ENCODE measurements around the gene MAPKAPK2. TPM values are rescaled to one million over a fixed set of nuclear protein-coding genes. Genes with fewer than 3 reads are reported as not detected.

MAPKAPK2 gene
- total RNA-seq, 2 experiments from 2014 or later = 55.5 to 57.4 TPM

GRCh38 chr1:206687915-206688442 lies 3.3 kb downstream of the MAPKAPK2 start:
- Mint-ChIP-seq H3K27ac (no peak overlapping the region), H3K4me3 (no peak overlapping the region), H3K4me1 (peaks cover 47% of the 10 kb centered on the region), H3K9me3 (no peaks in the 10 kb centered on the region), H3K36me3 (ENCODE audit: low read depth) (peaks cover 3% of the 10 kb centered on the region), H3K27me3 (peaks cover 5% of the 10 kb centered on the region)
- CTCF ChIA-PET = interaction anchor here (0.6 to 3.0 kb wide), 10 partner anchors 9 to 248 kb away, joined by 3 to 11 read pairs (median 6); partner anchors contain the start of gene EIF2D
- POLR2A ChIA-PET = interaction anchor here (0.6 kb wide), 1 partner anchor 58 kb away, joined by 8 read pairs; no protein-coding TSS in a partner anchor
- DNase-seq = no peak

GRCh38 chr1:206690516-206690915 lies 5.8 kb downstream of the MAPKAPK2 start:
- no peaks in the 10 kb centered on the region for H3K9me3 Mint-ChIP-seq
- H3K4me1 Mint-ChIP-seq = peaks cover 48% of the 10 kb centered on the region
- H3K36me3 Mint-ChIP-seq (ENCODE audit: low read depth) = peaks cover 7% of the 10 kb centered on the region
- H3K4me3 Mint-ChIP-seq = no peak overlapping the region
- no peaks in the 10 kb centered on the region for H3K27me3 Mint-ChIP-seq
- DNase-seq = no peak
- POLR2A ChIA-PET = interaction anchor here (0.7 kb wide), 1 partner anchor 13 kb away, joined by 7 read pairs; no protein-coding TSS in a partner anchor
- CTCF ChIA-PET = interaction anchor here (1.1 to 3.0 kb wide), 11 partner anchors 10 to 229 kb away, joined by 3 to 11 read pairs (median 5); partner anchors contain the start of genes DYRK3 and EIF2D
- H3K27ac Mint-ChIP-seq = no peak overlapping the region

- DNase-seq = no peak
- Mint-ChIP-seq H3K36me3 (ENCODE audit: low read depth) (peaks cover 4% of the 10 kb centered on the region), H3K27me3 (no peaks in the 10 kb centered on the region), H3K27ac (no peak overlapping the region), H3K4me1 (peaks cover 49% of the 10 kb centered on the region), H3K4me3 (no peak overlapping the region), H3K9me3 (no peaks in the 10 kb centered on the region)
- CTCF ChIA-PET = interaction anchor here (0.6 to 3.0 kb wide), 14 partner anchors 10 to 106 kb away, joined by 3 to 11 read pairs (median 4); partner anchors contain the start of gene DYRK3
- POLR2A ChIA-PET = no interaction called here
These were observed 6.9 kb downstream of the MAPKAPK2 start for GRCh38 chr1:206691604-206692003.

- POLR2A ChIA-PET = no interaction called here
- H3K4me1 Mint-ChIP-seq = peaks cover 41% of the 10 kb centered on the region
- no peak overlapping the region for H3K27ac Mint-ChIP-seq
These were observed 8.3 kb downstream of the MAPKAPK2 start for GRCh38 chr1:206693029-206693428.

GRCh38 chr1:206693592-206693991 lies 8.9 kb downstream of the MAPKAPK2 start:
- DNase-seq = no peak
- ChIA-PET POLR2A (no interaction called here), CTCF (interaction anchor here (0.8 to 3.0 kb wide), 5 partner anchors 8 to 191 kb away, joined by 3 to 11 read pairs (median 9); no protein-coding TSS in a partner anchor)
- H3K4me1 Mint-ChIP-seq = peaks cover 42% of the 10 kb centered on the region
- peaks cover 21% of the 10 kb centered on the region for H3K36me3 Mint-ChIP-seq (ENCODE audit: low read depth)
- H3K9me3 Mint-ChIP-seq = no peaks in the 10 kb centered on the region
- H3K4me3 Mint-ChIP-seq = no peak overlapping the region
- no peaks in the 10 kb centered on the region for H3K27me3 Mint-ChIP-seq
- H3K27ac Mint-ChIP-seq = no peak overlapping the region

More at GRCh38 chr1:206693029-206693428, 8.3 kb downstream of the MAPKAPK2 start:
- Mint-ChIP-seq H3K27me3 (no peaks in the 10 kb centered on the region), H3K9me3 (no peaks in the 10 kb centered on the region), H3K36me3 (ENCODE audit: low read depth) (peaks cover 18% of the 10 kb centered on the region), H3K4me3 (no peak overlapping the region)
- DNase-seq = no peak
- CTCF ChIA-PET = interaction anchor here (0.8 to 3.0 kb wide), 7 partner anchors 8 to 191 kb away, joined by 3 to 11 read pairs (median 4); no protein-coding TSS in a partner anchor

GRCh38 chr1:206694171-206695124 lies 9.7 kb downstream of the MAPKAPK2 start:
- Mint-ChIP-seq H3K9me3 (no peaks in the 10 kb centered on the region), H3K4me3 (no peak overlapping the region), H3K27me3 (no peaks in the 10 kb centered on the region), H3K36me3 (ENCODE audit: low read depth) (peaks cover 21% of the 10 kb centered on the region), H3K27ac (no peak overlapping the region), H3K4me1 (peaks cover 42% of the 10 kb centered on the region)
- POLR2A ChIA-PET = no interaction called here
- CTCF ChIA-PET = interaction anchor here (0.9 to 2.1 kb wide), 4 partner anchors 9 to 239 kb away, joined by 3 to 11 read pairs (median 6); no protein-coding TSS in a partner anchor
- no peak for DNase-seq

GRCh38 chr1:206695733-206696132 lies 11.0 kb downstream of the MAPKAPK2 start:
- Mint-ChIP-seq H3K27ac (peak overlapping the region; percentile 1), H3K36me3 (ENCODE audit: low read depth) (peaks cover 21% of the 10 kb centered on the region), H3K9me3 (no peaks in the 10 kb centered on the region), H3K27me3 (no peaks in the 10 kb centered on the region), H3K4me1 (peaks cover 40% of the 10 kb centered on the region), H3K4me3 (no peak overlapping the region)
- CTCF ChIA-PET = interaction anchor here (0.8 to 2.0 kb wide), 5 partner anchors 8 to 24 kb away, joined by 3 to 4 read pairs (median 3); no protein-coding TSS in a partner anchor
- no peak for DNase-seq
- POLR2A ChIA-PET = no interaction called here

GRCh38 chr1:206696812-206697585 lies 12.3 kb downstream of the MAPKAPK2 start:
- H3K36me3 Mint-ChIP-seq (ENCODE audit: low read depth) = peaks cover 23% of the 10 kb centered on the region

GRCh38 chr1:206698011-206698410 lies 13.3 kb downstream of the MAPKAPK2 start:
- no peak overlapping the region for H3K4me3 Mint-ChIP-seq
- H3K36me3 Mint-ChIP-seq (ENCODE audit: low read depth) = peaks cover 23% of the 10 kb centered on the region
- CTCF ChIA-PET = interaction anchor here (0.6 to 1.6 kb wide), 4 partner anchors 8 to 955 kb away, joined by 3 to 4 read pairs (median 3); partner anchors contain the start of gene EIF2D

More at GRCh38 chr1:206696812-206697585, 12.3 kb downstream of the MAPKAPK2 start:
- Mint-ChIP-seq H3K27me3 (no peaks in the 10 kb centered on the region), H3K4me3 (no peak overlapping the region), H3K4me1 (peaks cover 41% of the 10 kb centered on the region), H3K9me3 (no peaks in the 10 kb centered on the region), H3K27ac (no peak overlapping the region)
- ChIA-PET CTCF (interaction anchor here (0.7 to 1.6 kb wide), 8 partner anchors 8 to 85 kb away, joined by 3 to 4 read pairs (median 3); partner anchors contain the start of gene EIF2D), POLR2A (no interaction called here)
- DNase-seq = no peak

GRCh38 chr1:206699000-206699586 lies 14.4 kb downstream of the MAPKAPK2 start:
- ChIA-PET CTCF (interaction anchor here (0.6 to 2.4 kb wide), 2 partner anchors 9 to 20 kb away, joined by 4 to 10 read pairs; no protein-coding TSS in a partner anchor), POLR2A (no interaction called here)

More at GRCh38 chr1:206698011-206698410, 13.3 kb downstream of the MAPKAPK2 start:
- Mint-ChIP-seq H3K4me1 (peaks cover 43% of the 10 kb centered on the region), H3K27ac (no peak overlapping the region), H3K9me3 (no peaks in the 10 kb centered on the region), H3K27me3 (no peaks in the 10 kb centered on the region)
- POLR2A ChIA-PET = no interaction called here
- no peak for DNase-seq

GRCh38 chr1:206699626-206700025 lies 14.9 kb downstream of the MAPKAPK2 start:
- peaks cover 23% of the 10 kb centered on the region for H3K36me3 Mint-ChIP-seq (ENCODE audit: low read depth)
- DNase-seq = no peak
- H3K4me3 Mint-ChIP-seq = no peak overlapping the region
- H3K9me3 Mint-ChIP-seq = no peaks in the 10 kb centered on the region
- POLR2A ChIA-PET = no interaction called here
- no peak overlapping the region for H3K27ac Mint-ChIP-seq
- CTCF ChIA-PET = interaction anchor here (0.6 to 2.4 kb wide), 4 partner anchors 10 to 42 kb away, joined by 3 to 10 read pairs (median 4); no protein-coding TSS in a partner anchor
- no peaks in the 10 kb centered on the region for H3K27me3 Mint-ChIP-seq
- H3K4me1 Mint-ChIP-seq = peaks cover 58% of the 10 kb centered on the region

More at GRCh38 chr1:206699000-206699586, 14.4 kb downstream of the MAPKAPK2 start:
- Mint-ChIP-seq H3K27ac (no peak overlapping the region), H3K4me3 (no peak overlapping the region), H3K9me3 (no peaks in the 10 kb centered on the region), H3K4me1 (peaks cover 52% of the 10 kb centered on the region), H3K36me3 (ENCODE audit: low read depth) (peaks cover 23% of the 10 kb centered on the region), H3K27me3 (no peaks in the 10 kb centered on the region)
- no peak for DNase-seq
